CD4-positive, alpha-beta T cell treated with Interferon gamma for 1 hour (primary cell): ENCODE data around the gene EEFSEC.

Experiments used
- DNase-seq: peaks from one replicate; pipeline ENCODE4 v3.0.0-alpha.2; 2020

The EEFSEC gene

GRCh38 chr3:128247666-128248409 lies 94.6 kb downstream of the EEFSEC start:
- no peak for DNase-seq

GRCh38 chr3:128252083-128252482 lies 98.8 kb downstream of the EEFSEC start:
- no peak for DNase-seq

- DNase-seq = no peak
Observed at GRCh38 chr3:128253150-128253549, 99.9 kb downstream of the EEFSEC start.

- DNase-seq = no peak
Observed at GRCh38 chr3:128254066-128254590, 100.8 kb downstream of the EEFSEC start.

- no peak for DNase-seq
Observed at GRCh38 chr3:128254967-128255366, 101.7 kb downstream of the EEFSEC start.

- DNase-seq = no peak
Observed at GRCh38 chr3:128256131-128256530, 102.8 kb downstream of the EEFSEC start.

- no peak for DNase-seq
Observed at GRCh38 chr3:128257632-128258031, 104.4 kb downstream of the EEFSEC start.

- DNase-seq = no peak
Observed at GRCh38 chr3:128260275-128260674, 107.0 kb downstream of the EEFSEC start.

- DNase-seq = no peak
Observed at GRCh38 chr3:128262457-128262856, 109.2 kb downstream of the EEFSEC start.

- DNase-seq = no peak
Observed at GRCh38 chr3:128263118-128263517, 109.8 kb downstream of the EEFSEC start.

GRCh38 chr3:128263946-128264345 lies 110.7 kb downstream of the EEFSEC start:
- no peak for DNase-seq

- DNase-seq = no peak
Observed at GRCh38 chr3:128266453-128266852, 113.2 kb downstream of the EEFSEC start.

- DNase-seq = no peak
Observed at GRCh38 chr3:128267541-128267940, 114.3 kb downstream of the EEFSEC start.

- no peak for DNase-seq
Observed at GRCh38 chr3:128269006-128269775, 115.9 kb downstream of the EEFSEC start.

GRCh38 chr3:128269796-128270195 lies 116.5 kb downstream of the EEFSEC start:
- no peak for DNase-seq

GRCh38 chr3:128270559-128271492 lies 117.5 kb downstream of the EEFSEC start:
- DNase-seq = no peak

GRCh38 chr3:128271536-128272332 lies 118.5 kb downstream of the EEFSEC start:
- no peak for DNase-seq

- no peak for DNase-seq
Observed at GRCh38 chr3:128273109-128273840, 120.0 kb downstream of the EEFSEC start.

- DNase-seq = no peak
Observed at GRCh38 chr3:128273841-128274573, 120.7 kb downstream of the EEFSEC start.

GRCh38 chr3:128274837-128275236 lies 121.6 kb downstream of the EEFSEC start:
- DNase-seq = no peak
